ENCODE measurements around the gene EMX1.

Gene EMX1

GRCh38 chr2:72917877-72918553 lies 696 bp downstream of the EMX1 start:
- no peak for TF ChIP-seq CTCF (IDR thresholded peaks at IDR 0.05)

GRCh38 chr2:72919414-72920317 lies 2.3 kb downstream of the EMX1 start:
- no peak for TF ChIP-seq CTCF (IDR thresholded peaks at IDR 0.05)

- no peak for TF ChIP-seq CTCF (IDR thresholded peaks at IDR 0.05)
These were observed 3.2 kb downstream of the EMX1 start for GRCh38 chr2:72920318-72921087.

- TF ChIP-seq CTCF (IDR thresholded peaks at IDR 0.05), result no peak
These were observed 4.0 kb downstream of the EMX1 start for GRCh38 chr2:72921088-72921851.

- TF ChIP-seq CTCF (IDR thresholded peaks at IDR 0.05), result no peak
These were observed 4.5 kb downstream of the EMX1 start for GRCh38 chr2:72921853-72922252.

GRCh38 chr2:72923833-72924352 lies 6.6 kb downstream of the EMX1 start:
- no peak for TF ChIP-seq CTCF (IDR thresholded peaks at IDR 0.05)
